Right atrium auricular region (tissue), 2 donors: ENCODE measurements around the gene LAMA5. TPM values are rescaled to one million over a fixed set of nuclear protein-coding genes. Genes with fewer than 3 reads are reported as not detected.

Experiments
- DNase-seq: peaks from one replicate; pipeline ENCODE4 v3.0.0-alpha.2; 2019; ENCODE audit warnings: low spot score
- H3K27ac ChIP-seq, 2 donors: fragments of 200-600 bp; sonication (generic); 1 replicate in 1 of 2; 2 replicates in 1 of 2; pipeline ENCODE4 v1.5.1; 2016 to 2019
- H3K27me3 ChIP-seq, 2 donors: fragments of 200-600 bp; sonication (generic); one replicate each; pipeline versions ENCODE4 v1.5.1 to v1.6.0; 2017 to 2019
- H3K36me3 ChIP-seq: fragments of 200-600 bp; sonication (generic); one replicate; pipeline ENCODE4 v1.5.1; 2016
- H3K4me1 ChIP-seq, 2 donors: fragments of 200-600 bp; sonication (generic); one replicate each; pipeline versions ENCODE4 v1.5.1 to v1.6.0; 2017 to 2019
- H3K4me3 ChIP-seq, 2 donors: fragments of 200-600 bp; sonication (generic); 1 replicate in 1 of 2; 2 replicates in 1 of 2; pipeline ENCODE4 v1.5.1; 2017 to 2019; ENCODE audit warnings: mild to moderate bottlenecking in 1 of 2, moderate library complexity in 1 of 2
- H3K9me3 ChIP-seq, 2 donors: fragments of 200-600 bp; sonication (generic); one replicate each; pipeline ENCODE4 v1.5.1; 2019
- CTCF ChIP-seq, 2 donors: fragments of 200-600 bp; sonication (generic); IDR thresholded peaks; one replicate each; pipeline ENCODE4 v1.5.1; 2019; ENCODE audit warnings: antibody characterized with exemption in 2 of 2
- total RNA-seq, 2 donors: library from RNA; depleted of rRNA; stranded (reverse); fragments of >200 nt; gene quantifications; one replicate each; pipeline ENCODE4 v1.1.0, GENCODE V29; 2016

The LAMA5 gene
- total RNA-seq, 2 donors from 2014 or later: 61.1 to 69.4 TPM

DNA sequence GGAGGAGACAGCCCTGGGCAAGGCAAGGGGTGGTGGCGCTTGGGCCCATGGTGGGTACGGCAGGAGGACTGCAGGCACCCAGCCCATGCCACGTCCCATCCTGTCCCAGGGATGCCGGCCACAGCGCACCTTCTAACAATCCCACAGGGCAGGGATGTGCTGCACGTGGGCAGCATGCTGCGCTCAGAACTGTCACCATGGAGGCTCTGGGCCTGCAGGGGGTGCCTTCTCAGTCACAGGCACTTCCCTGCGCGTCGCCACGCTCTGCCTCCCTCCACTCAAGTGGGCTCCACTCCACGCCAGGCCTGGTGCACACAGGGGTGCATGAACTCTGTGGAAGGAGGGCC lies 37.6 kb upstream of the LAMA5 start:
- Histone ChIP-seq H3K36me3 (no peaks in the 10 kb centered on the region), H3K27me3 (no peaks in the 10 kb centered on the region), H3K27ac (peak overlapping the region; percentile 82 to 86), H3K4me1 (peaks cover 0 to 36% of the 10 kb centered on the region in 2 donors), H3K9me3 (no peaks in the 10 kb centered on the region), H3K4me3 (no peak overlapping the region)
- no peak for TF ChIP-seq CTCF (IDR thresholded peaks at IDR 0.05)
- DNase-seq: no peak

GRCh38 chr20:62404112-62404665 lies 37.1 kb upstream of the LAMA5 start:
- no peaks in the 10 kb centered on the region for H3K27me3 ChIP-seq
- H3K4me1 ChIP-seq: peaks cover 0 to 34% of the 10 kb centered on the region in 2 donors
- no peaks in the 10 kb centered on the region for H3K36me3 ChIP-seq
- peak overlapping the region in 1 of 2 donors; percentile 31 for H3K27ac ChIP-seq
- no peak for TF ChIP-seq CTCF (IDR thresholded peaks at IDR 0.05)
- H3K9me3 ChIP-seq: no peaks in the 10 kb centered on the region
- DNase-seq: no peak
- no peak overlapping the region for H3K4me3 ChIP-seq

DNA sequence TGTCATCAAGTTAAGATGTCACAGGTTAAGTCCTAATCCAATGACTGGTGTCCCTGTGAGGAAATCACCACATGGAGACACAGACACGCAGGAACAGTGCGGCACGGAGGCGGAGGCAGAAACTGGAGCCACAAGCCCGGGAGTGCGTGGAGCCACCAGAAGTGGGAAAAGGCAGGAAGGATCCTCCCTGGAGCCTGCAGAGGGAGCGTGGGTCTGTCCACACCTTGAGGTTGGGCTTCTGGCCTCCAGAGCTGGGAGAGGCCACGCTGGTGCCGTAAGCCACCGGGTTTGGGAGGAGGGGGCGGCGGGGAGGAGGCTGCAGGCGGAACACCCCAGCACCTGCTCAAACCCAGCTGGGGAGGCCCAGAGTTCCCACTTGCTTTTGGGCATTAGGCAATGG lies 36.2 kb upstream of the LAMA5 start:
- no peak for TF ChIP-seq CTCF (IDR thresholded peaks at IDR 0.05)
- Histone ChIP-seq H3K4me3 (no peak overlapping the region), H3K27ac (no peak overlapping the region), H3K27me3 (no peaks in the 10 kb centered on the region), H3K36me3 (no peaks in the 10 kb centered on the region), H3K9me3 (no peaks in the 10 kb centered on the region), H3K4me1 (peaks cover 0 to 34% of the 10 kb centered on the region in 2 donors)
- no peak for DNase-seq

DNA sequence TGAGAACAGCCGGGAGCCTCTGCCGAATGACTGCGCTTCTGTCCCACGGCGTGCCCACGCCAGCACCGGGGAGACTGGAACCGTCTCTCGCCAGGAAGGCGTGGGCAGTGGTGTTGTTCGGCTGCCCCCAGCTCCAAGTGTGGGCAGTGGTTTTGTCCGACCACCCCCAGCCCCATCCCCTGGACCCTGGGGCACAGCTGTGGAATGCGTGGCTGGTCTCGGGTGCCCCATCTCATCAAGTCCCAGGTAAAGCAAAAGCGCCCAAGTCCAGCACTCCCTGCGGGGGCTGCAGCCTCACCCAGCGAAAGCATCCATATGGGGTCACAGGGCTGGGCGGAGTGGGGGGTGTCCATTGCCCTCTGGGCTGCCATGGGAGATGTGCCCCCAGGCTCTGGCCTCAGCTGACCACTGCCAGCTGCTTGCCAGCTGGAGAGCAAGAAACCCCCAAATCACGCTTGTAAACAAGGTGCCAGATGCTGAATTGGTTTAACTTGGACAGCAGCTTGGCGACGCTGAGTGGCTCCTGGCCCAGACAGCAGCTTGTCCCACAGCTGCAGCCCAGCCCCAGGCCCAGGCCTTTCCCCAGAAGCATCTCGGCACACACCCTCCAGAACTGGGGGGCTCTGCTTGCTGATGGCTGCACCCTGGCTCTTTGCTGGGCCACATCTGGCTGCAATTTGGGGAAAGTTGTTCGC lies 35.5 kb upstream of the LAMA5 start:
- Histone ChIP-seq H3K4me3 (no peak overlapping the region), H3K27me3 (no peaks in the 10 kb centered on the region), H3K9me3 (no peaks in the 10 kb centered on the region), H3K27ac (no peak overlapping the region), H3K4me1 (peaks cover 0 to 29% of the 10 kb centered on the region in 2 donors), H3K36me3 (no peaks in the 10 kb centered on the region)
- no peak for DNase-seq
- TF ChIP-seq CTCF (IDR thresholded peaks at IDR 0.05): no peak

DNA sequence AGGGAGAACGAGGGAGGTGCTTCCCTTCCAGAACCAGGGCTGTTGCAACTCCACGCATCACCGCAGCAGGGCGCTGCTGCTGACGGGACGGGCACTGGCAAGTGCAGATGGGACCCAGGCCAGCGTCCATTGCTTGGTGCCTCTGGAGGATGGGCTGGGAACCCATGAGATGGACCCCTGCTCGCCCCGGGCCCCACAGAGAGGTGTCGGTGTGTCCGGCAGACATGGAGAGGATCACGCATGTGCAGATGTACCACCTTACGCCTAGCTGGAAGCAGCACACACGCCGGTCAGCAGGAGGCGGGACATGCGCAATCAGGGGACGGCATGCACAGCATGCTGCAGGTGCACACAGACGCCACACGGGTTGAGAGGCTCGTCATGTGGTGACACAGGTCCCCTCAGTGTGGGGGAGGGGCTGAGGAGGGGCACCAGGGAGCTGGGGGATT lies 34.2 kb upstream of the LAMA5 start:
- H3K4me1 ChIP-seq: peaks cover 0 to 22% of the 10 kb centered on the region in 2 donors
- H3K27me3 ChIP-seq: no peaks in the 10 kb centered on the region
- no peak for TF ChIP-seq CTCF (IDR thresholded peaks at IDR 0.05)
- no peak overlapping the region for H3K4me3 ChIP-seq
- DNase-seq: no peak
- H3K27ac ChIP-seq: no peak overlapping the region
- peaks cover 1% of the 10 kb centered on the region for H3K36me3 ChIP-seq
- H3K9me3 ChIP-seq: no peaks in the 10 kb centered on the region
